ENCODE data around the gene PACC1. TPM values are rescaled to one million over a fixed set of nuclear protein-coding genes. Genes with fewer than 3 reads are reported as not detected.

PACC1 gene
- total and polyA plus RNA-seq, 10 of the 15 experiments (the other 5 are each of a cell fraction or from before 2014, with no cell fraction given): 16.1 to 29.7 (median 19.3) TPM

- Histone ChIP-seq H3K4me1 (ENCODE audit: control insufficient read depth, insufficient read depth, low read length) (peaks cover 11% of the 10 kb centered on the region), H3K9me3 (replicated peaks; ENCODE audit: control insufficient read depth, insufficient read depth, low read length) (no peaks in the 10 kb centered on the region), H3K27me3 (replicated peaks in 1 of 2; ENCODE audit: control insufficient read depth in 2 of 2, insufficient read depth in 2 of 2, low read length in 1 of 2) (no peaks in the 10 kb centered on the region), H2AFZ (ENCODE audit: control insufficient read depth, low read depth, low read length) (peak within 1 kb of the TSS; percentile 97), H4K20me1 (ENCODE audit: control insufficient read depth, insufficient read depth) (no peaks in the 10 kb centered on the region), H3K36me3 (ENCODE audit: control insufficient read depth in 2 of 2, insufficient read depth in 2 of 2, low read length in 1 of 2) (no peaks in the 10 kb centered on the region), H3K4me3 (peak within 1 kb of the TSS; percentile 86), H3K79me2 (ENCODE audit: control insufficient read depth, insufficient read depth, low read length) (peaks cover 4% of the 10 kb centered on the region), H3K27ac (ENCODE audit: control insufficient read depth, insufficient read depth) (peak within 1 kb of the TSS; percentile 64), H3K4me2 (ENCODE audit: control insufficient read depth, insufficient read depth) (peak within 1 kb of the TSS; percentile 90), H3K9ac (ENCODE audit: control insufficient read depth, insufficient read depth, low read length) (peak within 1 kb of the TSS; percentile 77)
- BruUV-seq (replicated peaks): no TSS peak
- no peak for DNase-seq (ENCODE audit: low read depth, low spot score)
- peak; percentile 100 for ATAC-seq
- in situ Hi-C loops (cut with MboI) (no loop called here), intact Hi-C loops (cut with micrococcal nuclease; ENCODE audit: unreplicated experiment) (loop anchor here (1.0 kb wide), 1 partner anchor 18 kb away; no protein-coding TSS in a partner anchor)
- RAD21 ChIA-PET (ENCODE audit: unreplicated experiment): interaction anchor here (1.7 to 1.9 kb wide), 2 partner anchors 18 to 23 kb away, joined by 6 to 8 read pairs; partner anchors contain the start of gene PACC1
- CTCF ChIA-PET: interaction anchor here (0.7 to 1.7 kb wide), 3 partner anchors 18 to 44 kb away, joined by 3 to 13 read pairs (median 3); no protein-coding TSS in a partner anchor
- SMC1A ChIA-PET (ENCODE audit: uncharacterized antibody, unreplicated experiment): interaction anchor here (1.3 to 1.7 kb wide), 2 partner anchors 23 to 44 kb away, joined by 4 to 13 read pairs; no protein-coding TSS in a partner anchor
- FAIRE-seq: peak; percentile 69
- WGBS (ENCODE audit: insufficient coverage, insufficient replicate concordance, low lambda C conversion rate, missing lambda C conversion rate): 2% methylated on average over 56 of the region's 86 CpGs
- POLR2A ChIA-PET: interaction anchor here (1.4 kb wide), 1 partner anchor 18 kb away, joined by 10 read pairs; the partner anchor contains the start of gene PACC1
- TF ChIP-seq FOS (IDR thresholded peaks at IDR 0.05; ENCODE audit: borderline replicate concordance, extremely low read depth, insufficient read length): no peak
- peak; percentile 70; the same call in 1 of the 2 replicates for TF ChIP-seq POLR2A (IDR thresholded peaks at IDR 0.05; ENCODE audit: low read depth, low read length)
- TF ChIP-seq RELA (IDR thresholded peaks at IDR 0.05; ENCODE audit: borderline replicate concordance, partially characterized antibody): peak; percentile 4
- TF ChIP-seq IKZF2 (IDR thresholded peaks at IDR 0.05): peak in 1 of 2 experiments; percentile 35; a peak in 1 of 4 replicates
- TF ChIP-seq PML (IDR thresholded peaks at IDR 0.05; ENCODE audit: low read length): 0 out of 2 replicates have a peak, but pooled peaks have one; percentile 51
- TF ChIP-seq SMARCA5 (IDR thresholded peaks at IDR 0.05): peak; percentile 67; the same call in 1 of the 2 replicates
- peak; percentile 76 for TF ChIP-seq NKRF (conservative IDR thresholded peaks at IDR 0.05)
- peak; percentile 73 for TF ChIP-seq DPF2 (IDR thresholded peaks at IDR 0.05)
- 0 out of 2 replicates have a peak, but pooled peaks have one; percentile 31 for TF ChIP-seq TAF1 (IDR thresholded peaks at IDR 0.05; ENCODE audit: borderline replicate concordance, low read depth, low read length)
- peak; percentile 79 for TF ChIP-seq IKZF1 (conservative IDR thresholded peaks at IDR 0.05)
- TF ChIP-seq NR2F1 (conservative IDR thresholded peaks at IDR 0.05): peak; percentile 60
- no peak for TF ChIP-seq RFX5 (IDR thresholded peaks at IDR 0.05; ENCODE audit: low read depth, low read length)
- TF ChIP-seq ZNF384 (IDR thresholded peaks at IDR 0.05; ENCODE audit: borderline replicate concordance, low read depth, low read length): no peak
- TF ChIP-seq BACH1 (IDR thresholded peaks at IDR 0.05; ENCODE audit: borderline replicate concordance): peak; percentile 67; the same call in 1 of the 2 replicates
- TF ChIP-seq POLR2AphosphoS5 (IDR thresholded peaks at IDR 0.05; ENCODE audit: low read length): peak; percentile 63; the same call in 1 of the 2 replicates
- TF ChIP-seq LARP7 (IDR thresholded peaks at IDR 0.05): peak; percentile 88
- TF ChIP-seq BHLHE40 (IDR thresholded peaks at IDR 0.05; ENCODE audit: borderline replicate concordance in 1 of 2, low read depth in 2 of 2, low read length in 1 of 2): peak in 1 of 2 experiments; percentile 67; a peak in 2 of 4 replicates
- peak; percentile 88; the same call in 1 of the 2 replicates for TF ChIP-seq RB1 (IDR thresholded peaks at IDR 0.05; ENCODE audit: borderline replicate concordance)
Measured at GRCh38 chr1:212432661-212433576, 18.2 kb upstream of the PACC1 start, which contains the start of gene NENF. Gene NENF (plus strand): TSS chr1:212432920. CDS start chr1:212432944, 24 bp downstream.
